Transverse colon (tissue), 3 donors: ENCODE data around the gene SYCP2.

Experiments
- EP300 ChIP-seq: sonication (generic); formaldehyde crosslinking; IDR thresholded peaks from one replicate; pipeline ENCODE4 v1.6.1; 2017; ENCODE audit warnings: antibody characterized with exemption, low read depth
- POLR2A ChIP-seq: fragments of 450-650 bp; IDR thresholded peaks from one replicate; pipeline ENCODE4 v1.6.1; 2016; ENCODE audit warnings: antibody characterized with exemption, mild to moderate bottlenecking, moderate library complexity
- TF ChIP-seq, protein P1 (sequence below), 5 experiments: fragments of 200-600 bp in 3 of 5; fragments of 450-650 bp in 2 of 5; sonication (generic) in 3 of 5; IDR thresholded peaks; 1 replicate in 2 of 5; 2 replicates in 3 of 5; pipeline ENCODE4 v1.5.1; 2016 to 2017; ENCODE audit warnings: antibody characterized with exemption in 5 of 5, inconsistent platforms in 3 of 5, mild to moderate bottlenecking in 2 of 5, moderate library complexity in 1 of 5

GRCh38 chr20:59938221-59938620 lies 4.8 kb upstream of the SYCP2 start:
- TF ChIP-seq, protein P1, sequence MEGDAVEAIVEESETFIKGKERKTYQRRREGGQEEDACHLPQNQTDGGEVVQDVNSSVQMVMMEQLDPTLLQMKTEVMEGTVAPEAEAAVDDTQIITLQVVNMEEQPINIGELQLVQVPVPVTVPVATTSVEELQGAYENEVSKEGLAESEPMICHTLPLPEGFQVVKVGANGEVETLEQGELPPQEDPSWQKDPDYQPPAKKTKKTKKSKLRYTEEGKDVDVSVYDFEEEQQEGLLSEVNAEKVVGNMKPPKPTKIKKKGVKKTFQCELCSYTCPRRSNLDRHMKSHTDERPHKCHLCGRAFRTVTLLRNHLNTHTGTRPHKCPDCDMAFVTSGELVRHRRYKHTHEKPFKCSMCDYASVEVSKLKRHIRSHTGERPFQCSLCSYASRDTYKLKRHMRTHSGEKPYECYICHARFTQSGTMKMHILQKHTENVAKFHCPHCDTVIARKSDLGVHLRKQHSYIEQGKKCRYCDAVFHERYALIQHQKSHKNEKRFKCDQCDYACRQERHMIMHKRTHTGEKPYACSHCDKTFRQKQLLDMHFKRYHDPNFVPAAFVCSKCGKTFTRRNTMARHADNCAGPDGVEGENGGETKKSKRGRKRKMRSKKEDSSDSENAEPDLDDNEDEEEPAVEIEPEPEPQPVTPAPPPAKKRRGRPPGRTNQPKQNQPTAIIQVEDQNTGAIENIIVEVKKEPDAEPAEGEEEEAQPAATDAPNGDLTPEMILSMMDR (IDR thresholded peaks at IDR 0.05) = no peak
- TF ChIP-seq POLR2A (no peak), EP300 (no peak)
